ENCODE data around the gene FEM1C. TPM values are rescaled to one million over a fixed set of nuclear protein-coding genes. Genes with fewer than 3 reads are reported as not detected.
"Not testable (repeated sequence)": the region's sequence is repeated elsewhere in the genome, so short reads cannot be mapped to it uniquely, and the experiment has no call there.

The FEM1C gene
- total RNA-seq, 2 donors from 2014 or later: 4.9 to 11.9 TPM

DNA sequence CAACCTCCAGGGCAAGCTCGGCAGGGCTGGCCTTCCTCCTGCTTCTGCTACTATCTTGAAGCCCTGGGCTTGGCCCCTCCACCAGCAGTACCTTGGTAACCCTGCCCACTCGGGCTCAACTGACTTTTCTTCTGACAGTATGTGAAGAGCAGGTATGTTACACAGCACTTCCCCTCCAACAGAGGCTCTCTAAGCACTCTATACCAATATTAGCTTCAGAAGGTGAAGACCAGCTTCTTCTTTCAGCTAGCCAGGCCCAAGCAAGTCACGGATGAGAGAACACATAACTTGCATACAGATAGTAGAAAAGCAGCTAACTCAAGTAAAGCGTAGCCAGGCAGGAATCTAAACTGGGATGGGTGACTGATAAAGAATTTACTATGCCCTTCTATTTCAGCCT is 64.3 kb downstream of the FEM1C start:
- Histone ChIP-seq H3K9me3 (no peaks in the 10 kb centered on the region), H3K27ac (no peak overlapping the region), H3K36me3 (replicated peaks in 1 of 2; ENCODE audit: insufficient read depth in 1 of 2, low read depth in 2 of 2) (no peaks in the 10 kb centered on the region), H3K4me3 (no peak overlapping the region), H3K4me1 (no peaks in the 10 kb centered on the region), H3K27me3 (no peaks in the 10 kb centered on the region)
- TF ChIP-seq, protein P1, sequence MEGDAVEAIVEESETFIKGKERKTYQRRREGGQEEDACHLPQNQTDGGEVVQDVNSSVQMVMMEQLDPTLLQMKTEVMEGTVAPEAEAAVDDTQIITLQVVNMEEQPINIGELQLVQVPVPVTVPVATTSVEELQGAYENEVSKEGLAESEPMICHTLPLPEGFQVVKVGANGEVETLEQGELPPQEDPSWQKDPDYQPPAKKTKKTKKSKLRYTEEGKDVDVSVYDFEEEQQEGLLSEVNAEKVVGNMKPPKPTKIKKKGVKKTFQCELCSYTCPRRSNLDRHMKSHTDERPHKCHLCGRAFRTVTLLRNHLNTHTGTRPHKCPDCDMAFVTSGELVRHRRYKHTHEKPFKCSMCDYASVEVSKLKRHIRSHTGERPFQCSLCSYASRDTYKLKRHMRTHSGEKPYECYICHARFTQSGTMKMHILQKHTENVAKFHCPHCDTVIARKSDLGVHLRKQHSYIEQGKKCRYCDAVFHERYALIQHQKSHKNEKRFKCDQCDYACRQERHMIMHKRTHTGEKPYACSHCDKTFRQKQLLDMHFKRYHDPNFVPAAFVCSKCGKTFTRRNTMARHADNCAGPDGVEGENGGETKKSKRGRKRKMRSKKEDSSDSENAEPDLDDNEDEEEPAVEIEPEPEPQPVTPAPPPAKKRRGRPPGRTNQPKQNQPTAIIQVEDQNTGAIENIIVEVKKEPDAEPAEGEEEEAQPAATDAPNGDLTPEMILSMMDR (IDR thresholded peaks at IDR 0.05): no peak
- TF ChIP-seq POLR2A (IDR thresholded peaks at IDR 0.05): no peak
- no peak for DNase-seq
- no peak for ATAC-seq
- 72 to 84% methylated on average over 3 to 4 of the region's 4 CpGs for WGBS, 2 donors
- intact Hi-C loops (cut with DNase I): no loop called here

DNA sequence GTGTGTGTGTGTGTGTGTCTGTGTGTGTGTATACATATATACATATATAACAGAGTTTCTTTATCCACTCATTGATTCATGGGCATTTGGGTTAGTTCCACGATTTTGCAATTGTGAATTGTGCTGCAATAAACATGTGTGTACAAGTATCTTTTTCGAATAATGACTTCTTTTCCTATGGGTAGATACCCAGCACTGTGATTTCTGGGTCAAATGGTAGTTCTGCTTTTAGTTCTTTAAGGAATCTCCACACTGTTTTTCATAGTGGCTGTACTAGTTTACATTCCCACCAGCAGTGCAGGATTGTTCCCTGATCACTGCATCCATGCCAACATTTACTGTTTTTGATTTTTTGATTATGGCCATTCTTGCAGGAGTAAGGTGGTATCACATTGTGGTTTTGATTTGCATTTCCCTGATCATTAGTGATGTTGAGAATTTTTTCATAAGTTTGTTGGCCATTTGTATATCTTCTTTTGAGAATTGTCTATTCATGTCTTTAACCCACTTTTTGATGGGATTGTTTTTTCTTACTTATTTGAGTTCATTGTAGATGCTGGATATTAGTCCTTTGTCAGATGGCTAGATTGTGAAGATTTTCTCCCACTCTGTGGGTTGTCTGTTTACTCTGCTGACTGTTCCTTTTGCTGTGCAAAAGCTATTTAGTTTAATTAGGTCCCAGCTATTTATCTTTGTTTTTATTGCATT is 65.3 kb downstream of the FEM1C start:
- H3K4me1 ChIP-seq; H3K27ac ChIP-seq; intact Hi-C loops (cut with DNase I); H3K36me3 ChIP-seq (replicated peaks in 1 of 2; ENCODE audit: insufficient read depth in 1 of 2, low read depth in 2 of 2); DNase-seq; H3K27me3 ChIP-seq; H3K4me3 ChIP-seq; H3K9me3 ChIP-seq; ATAC-seq: not testable (repeated sequence)
- 59 to 63% methylated on average over 2 of the region's 2 CpGs for WGBS, 2 donors

DNA sequence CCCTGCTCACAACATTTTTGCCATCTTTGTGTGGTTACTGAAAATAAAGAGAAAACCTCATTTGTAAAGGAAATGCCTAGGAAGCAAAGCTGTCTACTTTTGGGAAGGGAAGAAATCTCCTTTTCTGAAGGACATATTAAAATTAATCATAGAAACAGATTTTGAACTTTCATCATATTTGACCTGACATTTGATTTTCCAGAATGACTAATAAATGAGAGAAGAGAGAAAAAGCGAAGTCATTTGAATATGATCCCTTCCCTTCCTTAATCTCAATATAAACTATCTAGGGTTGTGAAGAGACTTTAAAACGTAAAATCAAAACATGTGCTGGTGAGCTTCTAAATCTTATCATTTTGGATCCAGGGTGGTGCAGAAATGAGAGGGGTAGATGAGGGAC is 66.3 kb downstream of the FEM1C start:
- intact Hi-C loops (cut with DNase I): no loop called here
- Histone ChIP-seq H3K27ac (no peak overlapping the region), H3K9me3 (no peaks in the 10 kb centered on the region), H3K4me1 (no peaks in the 10 kb centered on the region), H3K27me3 (no peaks in the 10 kb centered on the region), H3K4me3 (no peak overlapping the region), H3K36me3 (replicated peaks in 1 of 2; ENCODE audit: insufficient read depth in 1 of 2, low read depth in 2 of 2) (no peaks in the 10 kb centered on the region)
- DNase-seq (no peak), ATAC-seq (no peak)
- no peak for TF ChIP-seq POLR2A (IDR thresholded peaks at IDR 0.05)
- TF ChIP-seq, protein P1 (IDR thresholded peaks at IDR 0.05): no peak
- 78 to 80% methylated on average over 2 of the region's 2 CpGs for WGBS, 2 donors

DNA sequence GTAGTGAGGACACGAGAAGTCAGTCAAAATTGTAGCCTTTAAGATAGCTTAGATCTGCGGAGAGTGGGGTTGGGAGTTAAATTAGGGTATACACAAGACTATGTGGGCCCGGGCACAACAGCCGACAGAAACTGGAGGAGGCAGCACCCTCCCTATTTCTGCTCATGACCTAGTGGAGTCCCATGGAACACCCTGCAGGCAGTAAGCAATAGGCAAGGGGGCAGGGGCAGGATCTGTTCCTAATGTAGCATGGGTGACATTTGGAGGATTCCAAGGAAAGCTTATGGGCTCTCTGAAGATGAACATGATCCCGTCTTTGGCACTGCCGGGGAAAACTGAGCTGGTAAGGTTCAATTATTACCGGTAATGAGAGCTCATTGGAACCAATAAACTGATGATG is 67.0 kb downstream of the FEM1C start:
- TF ChIP-seq, protein P1 (IDR thresholded peaks at IDR 0.05): no peak
- no peak for TF ChIP-seq POLR2A (IDR thresholded peaks at IDR 0.05)
- H3K9me3 ChIP-seq: no peaks in the 10 kb centered on the region
- no peaks in the 10 kb centered on the region for H3K27me3 ChIP-seq
- no peak overlapping the region for H3K4me3 ChIP-seq
- no peaks in the 10 kb centered on the region for H3K4me1 ChIP-seq
- ATAC-seq (no peak), DNase-seq (no peak)
- 88 to 96% methylated on average over 7 of the region's 7 CpGs for WGBS, 2 donors
- intact Hi-C loops (cut with DNase I): no loop called here
- H3K36me3 ChIP-seq (replicated peaks in 1 of 2; ENCODE audit: insufficient read depth in 1 of 2, low read depth in 2 of 2): no peaks in the 10 kb centered on the region
- no peak overlapping the region for H3K27ac ChIP-seq

DNA sequence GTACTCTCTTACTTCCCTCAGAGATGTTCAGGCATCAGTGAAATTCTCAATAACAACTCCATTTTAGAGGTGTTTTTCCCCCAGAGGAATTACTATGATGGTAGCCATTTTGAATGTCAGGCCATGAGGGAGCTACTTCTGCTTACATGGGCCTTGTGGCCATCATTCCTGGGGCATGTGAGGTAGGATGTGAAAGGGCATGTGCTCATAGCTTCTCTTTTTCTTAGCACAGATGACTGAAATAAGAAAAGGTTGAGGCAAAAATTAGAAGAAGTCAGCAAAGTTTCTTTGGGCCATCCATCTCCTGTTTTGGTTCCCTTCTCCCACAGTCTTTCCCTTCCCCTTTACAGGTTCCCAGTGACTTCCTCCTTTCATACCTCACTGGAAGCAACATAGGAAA is 68.8 kb downstream of the FEM1C start:
- Histone ChIP-seq H3K36me3 (replicated peaks in 1 of 2; ENCODE audit: insufficient read depth in 1 of 2, low read depth in 2 of 2) (no peaks in the 10 kb centered on the region), H3K9me3 (no peaks in the 10 kb centered on the region), H3K4me1 (no peaks in the 10 kb centered on the region), H3K27ac (no peak overlapping the region), H3K4me3 (no peak overlapping the region), H3K27me3 (no peaks in the 10 kb centered on the region)
- TF ChIP-seq, protein P1 (IDR thresholded peaks at IDR 0.05): no peak
- no peak for TF ChIP-seq POLR2A (IDR thresholded peaks at IDR 0.05)
- intact Hi-C loops (cut with DNase I): no loop called here
- no peak for ATAC-seq
- DNase-seq: no peak
